Measurements from ENCODE around the gene GNS.

GRCh38 chr12:64752032-64752431, 7.2 kb downstream of the GNS start:
- no peak for TF ChIP-seq EZH2phosphoT487 (IDR thresholded peaks at IDR 0.05; ENCODE audit: borderline replicate concordance, low read length)
- TF ChIP-seq, protein P1, sequence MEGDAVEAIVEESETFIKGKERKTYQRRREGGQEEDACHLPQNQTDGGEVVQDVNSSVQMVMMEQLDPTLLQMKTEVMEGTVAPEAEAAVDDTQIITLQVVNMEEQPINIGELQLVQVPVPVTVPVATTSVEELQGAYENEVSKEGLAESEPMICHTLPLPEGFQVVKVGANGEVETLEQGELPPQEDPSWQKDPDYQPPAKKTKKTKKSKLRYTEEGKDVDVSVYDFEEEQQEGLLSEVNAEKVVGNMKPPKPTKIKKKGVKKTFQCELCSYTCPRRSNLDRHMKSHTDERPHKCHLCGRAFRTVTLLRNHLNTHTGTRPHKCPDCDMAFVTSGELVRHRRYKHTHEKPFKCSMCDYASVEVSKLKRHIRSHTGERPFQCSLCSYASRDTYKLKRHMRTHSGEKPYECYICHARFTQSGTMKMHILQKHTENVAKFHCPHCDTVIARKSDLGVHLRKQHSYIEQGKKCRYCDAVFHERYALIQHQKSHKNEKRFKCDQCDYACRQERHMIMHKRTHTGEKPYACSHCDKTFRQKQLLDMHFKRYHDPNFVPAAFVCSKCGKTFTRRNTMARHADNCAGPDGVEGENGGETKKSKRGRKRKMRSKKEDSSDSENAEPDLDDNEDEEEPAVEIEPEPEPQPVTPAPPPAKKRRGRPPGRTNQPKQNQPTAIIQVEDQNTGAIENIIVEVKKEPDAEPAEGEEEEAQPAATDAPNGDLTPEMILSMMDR (conservative IDR thresholded peaks at IDR 0.05; ENCODE audit: low read depth, low read length) = no peak

Measured in PC-3 (cell line).